ENCODE data around the gene POU3F2.

POU3F2 gene

GRCh38 chr6:98841621-98842341 lies 7.4 kb downstream of the POU3F2 start:
- TF ChIP-seq EZH2phosphoT487 (IDR thresholded peaks at IDR 0.05; ENCODE audit: borderline replicate concordance, low read length): 0 out of 2 replicates have a peak, but pooled peaks have one; percentile 69
- TF ChIP-seq, protein P1, sequence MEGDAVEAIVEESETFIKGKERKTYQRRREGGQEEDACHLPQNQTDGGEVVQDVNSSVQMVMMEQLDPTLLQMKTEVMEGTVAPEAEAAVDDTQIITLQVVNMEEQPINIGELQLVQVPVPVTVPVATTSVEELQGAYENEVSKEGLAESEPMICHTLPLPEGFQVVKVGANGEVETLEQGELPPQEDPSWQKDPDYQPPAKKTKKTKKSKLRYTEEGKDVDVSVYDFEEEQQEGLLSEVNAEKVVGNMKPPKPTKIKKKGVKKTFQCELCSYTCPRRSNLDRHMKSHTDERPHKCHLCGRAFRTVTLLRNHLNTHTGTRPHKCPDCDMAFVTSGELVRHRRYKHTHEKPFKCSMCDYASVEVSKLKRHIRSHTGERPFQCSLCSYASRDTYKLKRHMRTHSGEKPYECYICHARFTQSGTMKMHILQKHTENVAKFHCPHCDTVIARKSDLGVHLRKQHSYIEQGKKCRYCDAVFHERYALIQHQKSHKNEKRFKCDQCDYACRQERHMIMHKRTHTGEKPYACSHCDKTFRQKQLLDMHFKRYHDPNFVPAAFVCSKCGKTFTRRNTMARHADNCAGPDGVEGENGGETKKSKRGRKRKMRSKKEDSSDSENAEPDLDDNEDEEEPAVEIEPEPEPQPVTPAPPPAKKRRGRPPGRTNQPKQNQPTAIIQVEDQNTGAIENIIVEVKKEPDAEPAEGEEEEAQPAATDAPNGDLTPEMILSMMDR (IDR thresholded peaks at IDR 0.05; ENCODE audit: low read depth, low read length, poor library complexity, severe bottlenecking): no peak
- no peak overlapping the region for H3K27ac ChIP-seq (ENCODE audit: low read depth, low read length)
- H3K4me3 ChIP-seq (ENCODE audit: low read length): no peak overlapping the region
- H3K9me3 ChIP-seq (ENCODE audit: control insufficient read depth, insufficient read depth, low read length): no peaks in the 10 kb centered on the region
- no peaks in the 10 kb centered on the region for H3K36me3 ChIP-seq (ENCODE audit: control insufficient read depth, low read length)
- peaks cover 5% of the 10 kb centered on the region for H3K4me1 ChIP-seq (ENCODE audit: control insufficient read depth, low read length)
- H3K4me2 ChIP-seq (ENCODE audit: low read length): no peak overlapping the region
- H4K20me1 ChIP-seq (ENCODE audit: control insufficient read depth, insufficient read depth, low read depth, low read length): 0 out of 2 replicates have a peak, but pooled peaks cover 2% of the 10 kb centered on the region
- H3K9me2 ChIP-seq (replicated peaks; ENCODE audit: control insufficient read depth, low read length): no peaks in the 10 kb centered on the region
- no peaks in the 10 kb centered on the region for H3K79me2 ChIP-seq (ENCODE audit: control insufficient read depth, low read length)
- H3F3A ChIP-seq (ENCODE audit: control insufficient read depth, insufficient read depth): no peaks in the 10 kb centered on the region
- H3K27me3 ChIP-seq (ENCODE audit: control insufficient read depth, low read length): peaks cover 84% of the 10 kb centered on the region

GRCh38 chr6:98842342-98843180 lies 8.2 kb downstream of the POU3F2 start:
- Histone ChIP-seq H3F3A (ENCODE audit: control insufficient read depth, insufficient read depth) (no peaks in the 10 kb centered on the region), H3K27ac (ENCODE audit: low read depth, low read length) (no peak overlapping the region), H3K4me2 (ENCODE audit: low read length) (no peak overlapping the region), H3K4me1 (ENCODE audit: control insufficient read depth, low read length) (peaks cover 5% of the 10 kb centered on the region), H3K79me2 (ENCODE audit: control insufficient read depth, low read length) (no peaks in the 10 kb centered on the region), H3K27me3 (ENCODE audit: control insufficient read depth, low read length) (peaks cover 84% of the 10 kb centered on the region), H4K20me1 (ENCODE audit: control insufficient read depth, insufficient read depth, low read depth, low read length) (0 out of 2 replicates have a peak, but pooled peaks cover 2% of the 10 kb centered on the region), H3K36me3 (ENCODE audit: control insufficient read depth, low read length) (no peaks in the 10 kb centered on the region), H3K9me3 (ENCODE audit: control insufficient read depth, insufficient read depth, low read length) (no peaks in the 10 kb centered on the region), H3K9me2 (replicated peaks; ENCODE audit: control insufficient read depth, low read length) (no peaks in the 10 kb centered on the region), H3K4me3 (ENCODE audit: low read length) (no peak overlapping the region)
- TF ChIP-seq EZH2phosphoT487 (IDR thresholded peaks at IDR 0.05; ENCODE audit: borderline replicate concordance, low read length): no peak
- TF ChIP-seq, protein P1 (IDR thresholded peaks at IDR 0.05; ENCODE audit: low read depth, low read length, poor library complexity, severe bottlenecking): no peak

- Histone ChIP-seq H3K4me3 (ENCODE audit: low read length) (no peak overlapping the region), H4K20me1 (ENCODE audit: control insufficient read depth, insufficient read depth, low read depth, low read length) (0 out of 2 replicates have a peak, but pooled peaks cover 2% of the 10 kb centered on the region), H3K27me3 (ENCODE audit: control insufficient read depth, low read length) (peaks cover 88% of the 10 kb centered on the region), H3K9me3 (ENCODE audit: control insufficient read depth, insufficient read depth, low read length) (no peaks in the 10 kb centered on the region), H3K36me3 (ENCODE audit: control insufficient read depth, low read length) (no peaks in the 10 kb centered on the region), H3K4me2 (ENCODE audit: low read length) (no peak overlapping the region), H3K9me2 (replicated peaks; ENCODE audit: control insufficient read depth, low read length) (no peaks in the 10 kb centered on the region), H3K4me1 (ENCODE audit: control insufficient read depth, low read length) (peaks cover 5% of the 10 kb centered on the region), H3K79me2 (ENCODE audit: control insufficient read depth, low read length) (no peaks in the 10 kb centered on the region), H3F3A (ENCODE audit: control insufficient read depth, insufficient read depth) (no peaks in the 10 kb centered on the region), H3K27ac (ENCODE audit: low read depth, low read length) (no peak overlapping the region)
- no peak for TF ChIP-seq EZH2phosphoT487 (IDR thresholded peaks at IDR 0.05; ENCODE audit: borderline replicate concordance, low read length)
- TF ChIP-seq, protein P1 (IDR thresholded peaks at IDR 0.05; ENCODE audit: low read depth, low read length, poor library complexity, severe bottlenecking): no peak
Observed at GRCh38 chr6:98843271-98844243, 9.2 kb downstream of the POU3F2 start.
